SK-N-MC (cell line): Measurements from ENCODE around the gene TMOD1.

ENCODE experiments used
- DNase-seq: peaks from one replicate; pipeline ENCODE4 v3.0.0-alpha.2; 2011; ENCODE audit warnings: low read depth, low spot score
- H3K27ac ChIP-seq: fragments of 200-600 bp; sonication (generic); 2 replicates; pipeline ENCODE4 v1.5.1; 2016; ENCODE audit warnings: mixed run types
- H3K36me3 ChIP-seq: fragments of 200-600 bp; sonication (generic); 2 replicates; pipeline ENCODE4 v1.6.1; 2017; ENCODE audit warnings: antibody characterized with exemption, low read length, mixed read lengths; ENCODE audit not compliant: insufficient read depth
- H3K4me3 ChIP-seq: fragments of 200-600 bp; sonication (generic); 2 replicates; pipeline ENCODE4 v1.5.1; 2016
- H3K9ac ChIP-seq: fragments of 200-600 bp; sonication (generic); 2 replicates; pipeline ENCODE4 v1.8.0; 2017; ENCODE audit warnings: mixed run types, mixed read lengths; ENCODE audit not compliant: insufficient read length
- H3K9me3 ChIP-seq: fragments of 200-600 bp; sonication (generic); 2 replicates; pipeline ENCODE4 v1.6.1; 2017; ENCODE audit warnings: low read depth, mild to moderate bottlenecking, antibody characterized with exemption, low read length, moderate library complexity, mixed read lengths
- EZH2 ChIP-seq: fragments of 200-600 bp; sonication (generic); IDR thresholded peaks from one replicate; pipeline ENCODE4 v1.6.1; 2017; ENCODE audit warnings: antibody characterized with exemption
- FOXP2 ChIP-seq: optimal IDR thresholded peaks from 2 replicates; pipeline ENCODE3; 2011; ENCODE audit warnings: mild to moderate bottlenecking, moderate library complexity; ENCODE audit not compliant: insufficient read depth; ENCODE audit errors: extremely low read length, control extremely low read depth
- POLR2AphosphoS5 ChIP-seq: IDR thresholded peaks from 2 replicates; pipeline ENCODE4 v1.6.1; 2012; ENCODE audit warnings: mild to moderate bottlenecking, low read depth, low read length, borderline replicate concordance

Gene TMOD1

DNA sequence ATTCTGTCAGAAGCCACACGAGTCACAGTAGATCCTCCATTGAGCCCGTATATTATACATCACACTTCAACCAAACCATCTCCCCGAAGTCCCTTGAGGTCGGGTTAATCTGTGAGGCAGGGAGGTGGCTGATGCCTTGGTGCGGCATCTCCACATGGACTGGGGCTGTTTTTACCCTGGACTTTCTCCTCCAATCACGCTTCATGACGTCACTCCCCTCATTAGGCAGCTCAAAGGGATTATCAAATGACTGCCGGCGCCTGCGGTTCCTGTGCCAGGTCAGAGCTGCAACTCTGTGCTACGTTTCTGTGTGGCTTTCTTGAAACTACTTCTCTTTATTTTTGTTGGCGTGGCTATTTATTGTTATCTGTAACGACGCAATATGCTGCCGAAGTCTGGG is 53.7 kb downstream of the TMOD1 start:
- TF ChIP-seq FOXP2 (no peak), EZH2 (no peak), POLR2AphosphoS5 (no peak)
- Histone ChIP-seq H3K9me3 (no peaks in the 10 kb centered on the region), H3K36me3 (no peaks in the 10 kb centered on the region), H3K27ac (no peak overlapping the region), H3K9ac (no peak overlapping the region), H3K4me3 (no peak overlapping the region)
- DNase-seq = no peak

DNA sequence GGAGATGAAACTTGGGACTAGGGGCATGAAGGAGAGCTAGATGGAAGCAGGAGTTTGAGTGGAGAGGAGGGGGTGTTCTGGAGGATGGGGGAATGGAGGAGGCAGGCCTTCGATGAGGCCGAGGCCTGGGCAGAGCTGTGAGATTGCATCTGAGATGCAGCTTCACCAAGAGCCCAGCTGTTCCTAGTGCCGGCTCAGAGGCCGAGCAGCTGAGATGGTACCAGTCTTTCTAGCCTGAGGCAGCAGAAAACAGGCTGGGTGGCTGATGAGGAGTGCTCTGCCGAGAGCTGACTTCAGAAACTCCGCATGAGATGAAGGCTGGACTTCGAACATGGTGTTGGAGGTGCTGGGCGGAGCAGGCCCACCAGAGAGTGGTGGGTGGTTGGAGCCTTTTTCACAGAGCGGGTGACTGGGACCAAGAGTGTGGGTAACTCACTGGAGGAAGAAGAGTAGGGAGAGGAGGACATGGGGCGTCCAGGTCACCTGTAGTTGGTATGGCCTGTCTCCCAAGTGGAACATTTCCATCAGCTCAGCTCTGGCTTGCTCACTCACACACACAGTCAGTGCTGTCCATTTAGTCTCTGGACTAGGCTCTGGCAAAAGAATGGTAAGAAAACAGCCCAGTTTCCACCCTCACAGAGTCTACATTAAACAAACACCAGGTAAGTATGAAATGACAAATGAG is 54.7 kb downstream of the TMOD1 start:
- no peak for TF ChIP-seq EZH2
- H3K36me3 ChIP-seq = no peaks in the 10 kb centered on the region
- no peak overlapping the region for H3K27ac ChIP-seq
- no peaks in the 10 kb centered on the region for H3K9me3 ChIP-seq
- H3K9ac ChIP-seq = no peak overlapping the region
- no peak overlapping the region for H3K4me3 ChIP-seq
- no peak for DNase-seq

DNA sequence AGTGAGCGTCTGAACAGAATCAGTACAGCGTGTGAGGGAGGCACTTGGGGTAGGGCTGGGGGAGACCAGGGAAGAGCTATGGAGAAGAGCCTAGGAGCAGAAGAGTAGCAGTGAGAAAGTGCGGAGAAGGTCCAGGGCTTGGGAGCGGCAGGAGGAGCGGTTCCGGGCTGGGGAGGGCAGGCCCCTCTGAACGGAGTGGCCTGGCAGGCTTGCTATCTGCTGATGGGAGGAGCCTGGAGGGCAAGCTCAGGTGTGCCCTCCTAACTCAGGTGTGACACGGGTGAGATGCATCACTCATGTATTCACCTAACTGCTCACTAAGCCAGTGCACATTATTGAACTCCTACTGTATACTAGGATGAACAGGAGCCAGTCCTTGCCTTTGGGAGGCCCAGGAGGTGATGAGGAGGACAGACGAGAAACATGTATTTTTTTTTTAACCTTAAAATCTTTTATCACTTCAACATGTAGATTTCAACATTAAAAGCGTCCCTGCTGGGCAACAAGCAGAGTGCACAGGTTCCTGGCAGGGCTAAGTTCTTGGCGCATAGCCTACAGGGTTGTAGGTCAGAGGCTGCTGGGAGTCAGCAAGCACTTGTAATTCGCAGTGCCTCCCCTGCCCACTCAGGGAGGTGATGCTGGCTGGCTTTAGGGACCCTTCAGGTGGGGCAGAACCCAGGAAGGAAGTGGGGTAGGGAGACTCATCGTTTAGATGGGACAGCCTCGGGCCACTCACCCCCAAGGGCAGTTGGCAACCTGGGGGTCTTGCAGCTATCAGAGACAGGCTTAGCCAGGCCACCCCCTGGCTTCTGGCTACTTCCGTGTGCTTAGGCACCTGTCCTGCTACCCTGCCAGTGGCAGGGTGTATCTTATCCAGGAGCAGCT is 55.5 kb downstream of the TMOD1 start:
- no peaks in the 10 kb centered on the region for H3K36me3 ChIP-seq
- no peak overlapping the region for H3K27ac ChIP-seq
- H3K9me3 ChIP-seq = no peaks in the 10 kb centered on the region
- no peak overlapping the region for H3K9ac ChIP-seq
- no peak overlapping the region for H3K4me3 ChIP-seq
- TF ChIP-seq FOXP2 (no peak), EZH2 (no peak), POLR2AphosphoS5 (no peak)
- DNase-seq = no peak

DNA sequence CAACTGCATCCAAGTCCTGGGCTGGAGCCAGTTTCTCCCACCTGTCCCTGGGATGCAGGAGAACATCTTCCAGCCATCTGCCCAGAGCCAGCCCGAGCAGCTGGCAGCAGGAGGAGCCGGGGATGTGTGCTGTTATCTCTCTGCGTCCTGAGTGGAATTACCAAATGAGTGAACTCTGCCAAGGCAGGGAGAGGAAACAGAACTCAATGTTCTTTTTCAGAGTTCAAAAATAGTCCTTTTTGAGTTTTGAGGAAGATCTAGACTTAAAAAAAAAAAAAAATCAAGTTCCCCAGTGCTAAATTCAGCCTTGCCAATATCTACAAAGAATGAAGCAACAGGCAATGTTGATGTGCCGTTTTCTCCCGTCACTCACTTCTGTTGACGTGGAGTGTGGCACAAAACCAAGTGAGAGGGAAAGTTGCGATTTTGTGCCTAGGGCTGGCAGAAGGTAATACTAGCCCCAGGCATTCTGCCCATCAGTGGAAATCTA is 56.2 kb downstream of the TMOD1 start:
- no peak overlapping the region for H3K27ac ChIP-seq
- no peaks in the 10 kb centered on the region for H3K36me3 ChIP-seq
- DNase-seq = no peak
- TF ChIP-seq EZH2 (no peak), POLR2AphosphoS5 (no peak), FOXP2 (no peak)
- no peak overlapping the region for H3K9ac ChIP-seq
- no peak overlapping the region for H3K4me3 ChIP-seq
- H3K9me3 ChIP-seq = no peaks in the 10 kb centered on the region

DNA sequence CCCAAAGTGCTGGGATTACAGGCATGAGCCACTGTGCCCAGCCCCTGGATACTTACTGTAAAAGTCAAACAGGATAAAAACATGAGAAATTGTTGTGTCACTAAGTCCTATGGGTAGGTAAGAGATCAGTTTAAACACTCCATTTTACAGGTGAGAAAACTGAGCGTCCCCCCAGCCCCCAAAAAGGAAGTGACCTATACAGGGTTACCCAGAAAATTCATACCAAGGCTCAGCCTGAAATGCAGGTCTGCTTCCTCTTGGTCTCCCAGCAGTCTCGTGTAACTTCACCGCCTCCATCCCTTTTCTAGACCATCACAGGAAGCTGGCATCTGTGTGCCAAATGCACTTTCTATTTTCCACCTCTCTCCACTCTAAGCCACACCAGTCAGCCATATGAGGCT is 57.2 kb downstream of the TMOD1 start:
- H3K9me3 ChIP-seq = no peaks in the 10 kb centered on the region
- no peak overlapping the region for H3K4me3 ChIP-seq
- no peak for TF ChIP-seq EZH2
- no peak for TF ChIP-seq POLR2AphosphoS5
- no peak overlapping the region for H3K27ac ChIP-seq
- no peak overlapping the region for H3K9ac ChIP-seq
- no peak for DNase-seq
- no peaks in the 10 kb centered on the region for H3K36me3 ChIP-seq

DNA sequence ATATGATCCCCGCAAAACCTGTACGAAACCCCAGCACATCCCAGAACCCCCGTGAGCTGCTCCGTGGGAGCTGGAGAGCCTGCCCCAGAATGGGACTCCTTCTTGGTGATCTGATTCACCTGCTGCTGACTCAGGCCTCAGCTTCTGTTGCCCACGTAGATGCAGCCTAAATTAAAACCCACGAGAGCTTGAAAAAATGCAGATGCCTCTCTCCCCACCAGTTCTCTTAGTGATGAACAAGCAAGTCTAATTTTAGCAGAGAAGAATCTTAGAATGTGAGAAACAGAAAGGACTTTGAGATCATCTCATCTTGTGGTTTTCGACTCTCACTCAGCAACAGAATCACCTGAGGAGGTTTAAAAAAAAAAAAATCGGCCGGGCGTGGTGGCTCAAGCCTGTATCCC is 57.6 kb downstream of the TMOD1 start:
- Histone ChIP-seq H3K9me3 (no peaks in the 10 kb centered on the region), H3K4me3 (no peak overlapping the region), H3K36me3 (no peaks in the 10 kb centered on the region), H3K9ac (no peak overlapping the region), H3K27ac (no peak overlapping the region)
- DNase-seq = no peak
- no peak for TF ChIP-seq POLR2AphosphoS5
- TF ChIP-seq EZH2 = no peak
- no peak for TF ChIP-seq FOXP2

DNA sequence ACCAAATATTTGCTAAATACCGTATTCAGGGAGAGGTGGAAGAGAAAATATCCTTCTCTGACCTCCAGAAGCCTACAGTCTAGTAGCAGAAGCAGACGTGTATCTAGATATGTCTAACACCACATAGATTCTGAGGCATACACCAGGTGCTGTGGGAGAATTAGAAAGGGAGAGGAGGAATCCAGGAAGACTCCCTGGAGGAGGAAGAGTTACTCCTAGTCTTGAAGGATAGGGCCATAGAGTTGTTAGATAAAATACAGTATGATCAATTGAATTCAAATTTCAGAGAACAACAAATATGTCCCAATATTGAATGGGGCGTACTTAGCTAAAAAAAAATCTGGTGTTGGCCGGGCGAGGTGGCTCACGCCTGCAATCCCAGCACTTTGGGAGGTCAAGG is 58.7 kb downstream of the TMOD1 start:
- TF ChIP-seq POLR2AphosphoS5 (no peak), EZH2 (no peak), FOXP2 (no peak)
- no peak overlapping the region for H3K9ac ChIP-seq
- no peak overlapping the region for H3K4me3 ChIP-seq
- no peaks in the 10 kb centered on the region for H3K36me3 ChIP-seq
- no peaks in the 10 kb centered on the region for H3K9me3 ChIP-seq
- no peak for DNase-seq
- no peak overlapping the region for H3K27ac ChIP-seq

DNA sequence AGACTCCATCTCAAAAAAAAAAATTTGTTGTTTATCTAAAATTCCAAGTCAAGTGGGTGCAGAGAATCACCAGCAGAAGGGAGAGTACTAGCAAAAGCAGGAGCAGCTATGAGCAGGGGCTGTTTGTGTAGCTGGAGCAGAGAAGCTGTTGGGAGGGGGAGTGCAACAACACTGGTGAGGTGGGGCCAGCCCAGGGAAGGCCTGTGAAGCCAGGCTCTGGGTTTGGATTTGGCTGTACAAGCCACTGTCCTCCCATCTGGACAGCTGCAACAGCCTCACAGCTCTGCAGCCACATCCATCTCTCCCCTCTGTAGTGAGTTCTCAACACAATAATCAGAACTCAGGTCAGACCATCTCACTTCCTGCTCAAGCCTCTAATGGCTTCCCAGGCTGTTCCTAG is 59.4 kb downstream of the TMOD1 start:
- no peak for TF ChIP-seq FOXP2
- no peak for TF ChIP-seq EZH2
- TF ChIP-seq POLR2AphosphoS5 = no peak
- DNase-seq = no peak
- H3K9ac ChIP-seq = no peak overlapping the region
- no peaks in the 10 kb centered on the region for H3K9me3 ChIP-seq
- no peak overlapping the region for H3K4me3 ChIP-seq
- no peaks in the 10 kb centered on the region for H3K36me3 ChIP-seq
- H3K27ac ChIP-seq = no peak overlapping the region

DNA sequence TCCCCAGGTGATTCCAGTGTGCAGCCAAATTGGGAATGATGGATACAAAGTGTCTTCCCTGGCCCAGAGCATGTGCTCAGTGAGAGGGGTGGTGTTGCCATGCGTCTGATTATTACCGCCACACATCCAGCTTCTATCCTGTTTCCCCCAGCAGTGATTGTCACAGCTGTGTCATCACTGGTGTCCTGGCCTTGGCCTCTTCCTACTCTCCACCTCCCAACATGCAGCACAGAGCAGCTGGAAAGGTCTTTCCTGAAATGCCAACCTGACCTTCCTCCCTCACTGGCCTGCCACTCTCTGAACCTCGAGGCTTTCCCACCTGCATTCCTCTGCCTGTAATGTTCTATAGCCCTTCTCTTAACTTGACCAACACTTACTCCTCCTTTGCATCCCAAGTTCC is 60.0 kb downstream of the TMOD1 start:
- no peak for DNase-seq
- Histone ChIP-seq H3K27ac (no peak overlapping the region), H3K36me3 (no peaks in the 10 kb centered on the region), H3K9me3 (no peaks in the 10 kb centered on the region), H3K9ac (no peak overlapping the region), H3K4me3 (no peak overlapping the region)
- no peak for TF ChIP-seq EZH2
- no peak for TF ChIP-seq POLR2AphosphoS5
- TF ChIP-seq FOXP2 = no peak
